ENCODE data around the gene B3GAT1.

The B3GAT1 gene

GRCh38 chr11:134398079-134398444 is 14.0 kb downstream of the B3GAT1 start:
- no peak for TF ChIP-seq ZNF274 (IDR thresholded peaks at IDR 0.05; ENCODE audit: low read depth, low read length)
- no peak overlapping the region for H3K4me3 ChIP-seq (ENCODE audit: low read length)

GRCh38 chr11:134397304-134398078 is 14.6 kb downstream of the B3GAT1 start:
- no peak for TF ChIP-seq ZNF274 (IDR thresholded peaks at IDR 0.05; ENCODE audit: low read depth, low read length)
- H3K4me3 ChIP-seq (ENCODE audit: low read length), result no peak overlapping the region

GRCh38 chr11:134395002-134395401 is 17.0 kb downstream of the B3GAT1 start:
- TF ChIP-seq ZNF274 (IDR thresholded peaks at IDR 0.05; ENCODE audit: low read depth, low read length), result no peak
- H3K4me3 ChIP-seq (ENCODE audit: low read length), result no peak overlapping the region

- no peak overlapping the region for H3K4me3 ChIP-seq (ENCODE audit: low read length)
- TF ChIP-seq ZNF274 (IDR thresholded peaks at IDR 0.05; ENCODE audit: low read depth, low read length), result no peak
Observed at GRCh38 chr11:134394311-134394710, 17.7 kb downstream of the B3GAT1 start.

- H3K4me3 ChIP-seq (ENCODE audit: low read length), result no peak overlapping the region
Observed at GRCh38 chr11:134393638-134394037, 18.4 kb downstream of the B3GAT1 start.

GRCh38 chr11:134392953-134393615 is 19.0 kb downstream of the B3GAT1 start:
- TF ChIP-seq ZNF274 (IDR thresholded peaks at IDR 0.05; ENCODE audit: low read depth, low read length), result no peak

More at GRCh38 chr11:134393638-134394037, 18.4 kb downstream of the B3GAT1 start:
- no peak for TF ChIP-seq ZNF274 (IDR thresholded peaks at IDR 0.05; ENCODE audit: low read depth, low read length)

GRCh38 chr11:134391656-134392055 is 20.4 kb downstream of the B3GAT1 start:
- H3K4me3 ChIP-seq (ENCODE audit: low read length), result no peak overlapping the region
- no peak for TF ChIP-seq ZNF274 (IDR thresholded peaks at IDR 0.05; ENCODE audit: low read depth, low read length)

More at GRCh38 chr11:134392953-134393615, 19.0 kb downstream of the B3GAT1 start:
- no peak overlapping the region for H3K4me3 ChIP-seq (ENCODE audit: low read length)

GRCh38 chr11:134390706-134391569 is 21.1 kb downstream of the B3GAT1 start:
- no peak overlapping the region for H3K4me3 ChIP-seq (ENCODE audit: low read length)
- TF ChIP-seq ZNF274 (IDR thresholded peaks at IDR 0.05; ENCODE audit: low read depth, low read length), result no peak

GRCh38 chr11:134389464-134390180 is 22.4 kb downstream of the B3GAT1 start:
- no peak for TF ChIP-seq ZNF274 (IDR thresholded peaks at IDR 0.05; ENCODE audit: low read depth, low read length)
- no peak overlapping the region for H3K4me3 ChIP-seq (ENCODE audit: low read length)

- no peak for TF ChIP-seq ZNF274 (IDR thresholded peaks at IDR 0.05; ENCODE audit: low read depth, low read length)
- no peak overlapping the region for H3K4me3 ChIP-seq (ENCODE audit: low read length)
Observed at GRCh38 chr11:134388590-134388989, 23.5 kb downstream of the B3GAT1 start.

GRCh38 chr11:134387501-134387900 is 24.5 kb downstream of the B3GAT1 start:
- TF ChIP-seq ZNF274 (IDR thresholded peaks at IDR 0.05; ENCODE audit: low read depth, low read length), result no peak
- H3K4me3 ChIP-seq (ENCODE audit: low read length), result no peak overlapping the region

GRCh38 chr11:134386945-134387344 is 25.1 kb downstream of the B3GAT1 start:
- H3K4me3 ChIP-seq (ENCODE audit: low read length), result no peak overlapping the region
- no peak for TF ChIP-seq ZNF274 (IDR thresholded peaks at IDR 0.05; ENCODE audit: low read depth, low read length)

- H3K4me3 ChIP-seq (ENCODE audit: low read length), result no peak overlapping the region
- no peak for TF ChIP-seq ZNF274 (IDR thresholded peaks at IDR 0.05; ENCODE audit: low read depth, low read length)
Observed at GRCh38 chr11:134385774-134386565, 26.1 kb downstream of the B3GAT1 start.

Data from GM08714 (cell line).